ENCODE measurements around the gene TKT.

The TKT gene

GRCh38 chr3:53260286-53260785 is 4.5 kb upstream of the TKT start:
- H3K4me3 ChIP-seq (ENCODE audit: low read depth, low read length) = no peak overlapping the region
- TF ChIP-seq, protein P1, sequence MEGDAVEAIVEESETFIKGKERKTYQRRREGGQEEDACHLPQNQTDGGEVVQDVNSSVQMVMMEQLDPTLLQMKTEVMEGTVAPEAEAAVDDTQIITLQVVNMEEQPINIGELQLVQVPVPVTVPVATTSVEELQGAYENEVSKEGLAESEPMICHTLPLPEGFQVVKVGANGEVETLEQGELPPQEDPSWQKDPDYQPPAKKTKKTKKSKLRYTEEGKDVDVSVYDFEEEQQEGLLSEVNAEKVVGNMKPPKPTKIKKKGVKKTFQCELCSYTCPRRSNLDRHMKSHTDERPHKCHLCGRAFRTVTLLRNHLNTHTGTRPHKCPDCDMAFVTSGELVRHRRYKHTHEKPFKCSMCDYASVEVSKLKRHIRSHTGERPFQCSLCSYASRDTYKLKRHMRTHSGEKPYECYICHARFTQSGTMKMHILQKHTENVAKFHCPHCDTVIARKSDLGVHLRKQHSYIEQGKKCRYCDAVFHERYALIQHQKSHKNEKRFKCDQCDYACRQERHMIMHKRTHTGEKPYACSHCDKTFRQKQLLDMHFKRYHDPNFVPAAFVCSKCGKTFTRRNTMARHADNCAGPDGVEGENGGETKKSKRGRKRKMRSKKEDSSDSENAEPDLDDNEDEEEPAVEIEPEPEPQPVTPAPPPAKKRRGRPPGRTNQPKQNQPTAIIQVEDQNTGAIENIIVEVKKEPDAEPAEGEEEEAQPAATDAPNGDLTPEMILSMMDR (conservative IDR thresholded peaks at IDR 0.05; ENCODE audit: low read depth, low read length) = no peak
- DNase-seq (ENCODE audit: low read depth) = no peak

GRCh38 chr3:53259427-53260259 is 3.8 kb upstream of the TKT start:
- TF ChIP-seq, protein P1 (conservative IDR thresholded peaks at IDR 0.05; ENCODE audit: low read depth, low read length) = no peak
- no peak overlapping the region for H3K4me3 ChIP-seq (ENCODE audit: low read depth, low read length)
- DNase-seq (ENCODE audit: low read depth) = no peak

DNA sequence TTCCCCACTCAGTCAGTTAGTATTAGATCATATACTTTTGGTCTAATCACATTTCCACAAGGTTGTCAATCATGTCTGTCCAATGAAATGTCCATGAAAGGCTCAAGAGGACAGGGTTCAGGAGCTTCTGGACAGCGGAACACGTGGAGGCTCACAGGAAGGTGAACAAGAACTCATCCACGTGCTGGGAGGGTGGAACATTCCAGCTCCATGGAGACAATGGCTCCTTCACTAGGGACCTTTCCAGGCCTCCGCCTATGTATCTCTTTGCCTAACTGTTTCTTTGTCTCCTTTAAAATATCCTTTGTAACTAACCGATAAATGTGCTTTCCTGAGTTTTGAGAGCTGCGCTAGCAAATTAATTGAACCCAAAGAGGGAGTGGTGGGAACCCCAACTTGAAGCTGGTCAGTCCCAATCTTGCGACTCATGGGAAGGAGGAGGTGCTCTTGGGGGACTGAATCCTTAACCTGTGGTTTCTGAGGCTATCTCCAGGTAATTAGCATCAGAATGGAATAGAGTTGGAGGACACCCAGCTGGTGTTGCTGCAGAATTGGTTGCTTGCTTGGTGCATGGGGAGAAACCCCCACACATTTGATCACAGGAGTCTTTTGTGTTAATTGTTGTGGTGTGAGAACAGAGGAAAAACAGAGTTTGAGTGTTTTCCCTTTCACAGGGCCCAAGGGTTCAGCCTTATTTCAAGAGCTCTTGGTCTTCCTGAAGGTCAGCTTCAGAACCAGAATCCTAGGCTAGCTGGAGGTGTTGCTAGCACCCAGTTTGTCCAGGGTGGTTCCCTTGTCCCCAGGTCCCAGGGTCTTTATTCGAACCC is 3.0 kb upstream of the TKT start:
- H3K4me3 ChIP-seq (ENCODE audit: low read depth, low read length) = no peak overlapping the region

GRCh38 chr3:53257465-53257864 is 1.6 kb upstream of the TKT start:
- no peak for DNase-seq (ENCODE audit: low read depth)
- TF ChIP-seq, protein P1 (conservative IDR thresholded peaks at IDR 0.05; ENCODE audit: low read depth, low read length) = no peak
- no peak overlapping the region for H3K4me3 ChIP-seq (ENCODE audit: low read depth, low read length)

More for the DNA sequence above, 3.0 kb upstream of the TKT start:
- DNase-seq (ENCODE audit: low read depth) = no peak
- TF ChIP-seq, protein P1 (conservative IDR thresholded peaks at IDR 0.05; ENCODE audit: low read depth, low read length) = no peak

- no peak for DNase-seq (ENCODE audit: low read depth)
- TF ChIP-seq, protein P1 (conservative IDR thresholded peaks at IDR 0.05; ENCODE audit: low read depth, low read length) = no peak
- H3K4me3 ChIP-seq (ENCODE audit: low read depth, low read length) = no peak overlapping the region
Observed at GRCh38 chr3:53256704-53257055, 858 bp upstream of the TKT start.

GRCh38 chr3:53255423-53255774 is 423 bp downstream of the TKT start:
- peak; percentile 40 for DNase-seq (ENCODE audit: low read depth)
- TF ChIP-seq, protein P1 (conservative IDR thresholded peaks at IDR 0.05; ENCODE audit: low read depth, low read length) = no peak
- peak overlapping the region; percentile 83 for H3K4me3 ChIP-seq (ENCODE audit: low read depth, low read length)

Measured in choroid plexus epithelial cell (primary cell).